ENCODE measurements around the gene ARID5B.

- no peak for TF ChIP-seq CTCF (IDR thresholded peaks at IDR 0.05)
- TF ChIP-seq POLR2A (IDR thresholded peaks at IDR 0.05) = no peak
Measured at GRCh38 chr10:61975391-61975932, 74.0 kb downstream of the ARID5B start.
